SW 1271 (cell line): Measurements from ENCODE around the gene ZNF641.
"Not testable (repeated sequence)": the region's sequence is repeated elsewhere in the genome, so short reads cannot be mapped to it uniquely, and the experiment has no call there.

ENCODE experiments used
- DNase-seq, 2 experiments: peaks; one replicate each; lab custom pipeline; 2025; lab: John Stamatoyannopoulos, UW

Gene ZNF641

GRCh38 chr12:48334808-48335207, 15.9 kb downstream of the ZNF641 start:
- no peak for DNase-seq

GRCh38 chr12:48333680-48334079, 17.0 kb downstream of the ZNF641 start:
- not testable (repeated sequence) for DNase-seq

- no peak for DNase-seq
These were observed 19.3 kb downstream of the ZNF641 start for GRCh38 chr12:48331399-48331798.

GRCh38 chr12:48329199-48329939, 21.4 kb downstream of the ZNF641 start:
- DNase-seq = no peak

GRCh38 chr12:48316491-48316890, 34.2 kb downstream of the ZNF641 start:
- no peak for DNase-seq

GRCh38 chr12:48311313-48311712, 39.4 kb downstream of the ZNF641 start:
- DNase-seq = no peak

- DNase-seq = no peak
These were observed 43.5 kb downstream of the ZNF641 start for GRCh38 chr12:48307269-48307668.

GRCh38 chr12:48305190-48305589, 45.5 kb downstream of the ZNF641 start:
- DNase-seq = no peak

GRCh38 chr12:48302161-48302911, 48.4 kb downstream of the ZNF641 start:
- DNase-seq = no peak

GRCh38 chr12:48300774-48301173, 49.9 kb downstream of the ZNF641 start:
- no peak for DNase-seq

- DNase-seq = no peak
These were observed 54.0 kb downstream of the ZNF641 start for GRCh38 chr12:48296586-48297282.

GRCh38 chr12:48292040-48292439, 58.7 kb downstream of the ZNF641 start:
- DNase-seq = no peak

- no peak for DNase-seq
These were observed 59.2 kb downstream of the ZNF641 start for GRCh38 chr12:48291511-48291910.

GRCh38 chr12:48288387-48289268, 62.1 kb downstream of the ZNF641 start:
- no peak for DNase-seq
